Thymus (tissue), 2 donors: ENCODE results near the gene RASAL1. TPM values are rescaled to one million over a fixed set of nuclear protein-coding genes. Genes with fewer than 3 reads are reported as not detected.

Experiments used
- polyA plus RNA-seq: library from polyadenylated mRNA; stranded (reverse); fragments of 200-250 nt; gene quantifications from one replicate; pipeline ENCODE4 v1.2.3, GENCODE V29; 2013
- total RNA-seq: library from RNA; stranded (reverse); fragments of 120-200 nt; gene quantifications from one replicate; pipeline ENCODE4 v1.2.4, GENCODE V29; 2013
- donor health status: healthy.

The RASAL1 gene
- total and polyA plus RNA-seq, 2 donors: 1.7 to 3.7 TPM

Other genes starting within 250 kb of the RASAL1 start
- gene OAS1, start 228.8 kb downstream of the RASAL1 start, total RNA-seq: 55.3 TPM
- 42.0 TPM for gene OAS1, start 228.8 kb downstream of the RASAL1 start, polyA plus RNA-seq
- gene OAS3, start 197.3 kb downstream of the RASAL1 start, total RNA-seq: 12.7 TPM
- gene OAS3, start 197.3 kb downstream of the RASAL1 start, polyA plus RNA-seq: 10.2 TPM
- gene OAS2, start 157.2 kb downstream of the RASAL1 start, total RNA-seq: 45.8 TPM
- gene OAS2, start 157.2 kb downstream of the RASAL1 start, polyA plus RNA-seq: 29.8 TPM
- gene DTX1, start 79.0 kb downstream of the RASAL1 start, total RNA-seq: 4.4 TPM
- 2.1 TPM for gene DTX1, start 79.0 kb downstream of the RASAL1 start, polyA plus RNA-seq
- gene CFAP73, start 14.0 kb upstream of the RASAL1 start, total RNA-seq: 0.28 TPM
- gene CFAP73, start 14.0 kb upstream of the RASAL1 start, polyA plus RNA-seq: 0.73 TPM
- gene DDX54, start 49.7 kb upstream of the RASAL1 start, total RNA-seq: 23.6 TPM
- 49.8 TPM for gene DDX54, start 49.7 kb upstream of the RASAL1 start, polyA plus RNA-seq
- gene RITA1, start 50.0 kb upstream of the RASAL1 start, total RNA-seq: 18.3 TPM
- 8.5 TPM for gene RITA1, start 50.0 kb upstream of the RASAL1 start, polyA plus RNA-seq
- gene TPCN1, start 85.7 kb upstream of the RASAL1 start, total RNA-seq: 4.2 TPM
- 16.7 TPM for gene TPCN1, start 85.7 kb upstream of the RASAL1 start, polyA plus RNA-seq
- gene SLC8B1, start 199.3 kb upstream of the RASAL1 start, total RNA-seq: 15.2 TPM
- 55.9 TPM for gene SLC8B1, start 199.3 kb upstream of the RASAL1 start, polyA plus RNA-seq
- 2.5 TPM for gene PLBD2, start 222.8 kb upstream of the RASAL1 start, total RNA-seq
- 9.3 TPM for gene PLBD2, start 222.8 kb upstream of the RASAL1 start, polyA plus RNA-seq